Calu3 (cell line): ENCODE measurements around the gene HS3ST6. TPM values are rescaled to one million over a fixed set of nuclear protein-coding genes. Genes with fewer than 3 reads are reported as not detected.
"Not testable (repeated sequence)": the region's sequence is repeated elsewhere in the genome, so short reads cannot be mapped to it uniquely, and the experiment has no call there.

Source experiments
- BruUV-seq: library from RNA; stranded (reverse); fragments of 400-500 nt; replicated peaks from 2 replicates; lab custom pipeline; 2021; lab: Mats Ljungman, UMichigan
- CTCF ChIA-PET: fragments of 300-600 bp; sonication (Branson Sonifier 250); formaldehyde crosslinking; loops from one replicate; lab custom pipeline; 2022; ENCODE audit warnings: antibody characterized with exemption; lab: Charles Lee
- DNase-seq: peaks from one replicate; pipeline ENCODE4 v3.0.0; 2022
- H3K27ac Mint-ChIP-seq: one replicate; pipeline ENCODE4 v1.8.0; 2022; ENCODE audit warnings: mixed read lengths; ENCODE audit not compliant: unreplicated experiment
- H3K27me3 Mint-ChIP-seq: one replicate; pipeline ENCODE4 v1.8.0; 2022; ENCODE audit warnings: mixed read lengths; ENCODE audit not compliant: unreplicated experiment
- H3K36me3 Mint-ChIP-seq: one replicate; pipeline ENCODE4 v1.8.0; 2022; ENCODE audit warnings: mild to moderate bottlenecking, moderate library complexity, mixed read lengths; ENCODE audit not compliant: insufficient read depth, unreplicated experiment
- H3K4me1 Mint-ChIP-seq: one replicate; pipeline ENCODE4 v1.8.0; 2022; ENCODE audit warnings: mild to moderate bottlenecking, low read depth, mixed read lengths; ENCODE audit not compliant: unreplicated experiment
- H3K4me3 Mint-ChIP-seq: one replicate; pipeline ENCODE4 v1.8.0; 2022; ENCODE audit warnings: mild to moderate bottlenecking, low read depth, moderate library complexity, mixed read lengths; ENCODE audit not compliant: unreplicated experiment
- H3K9me3 Mint-ChIP-seq: one replicate; pipeline ENCODE4 v1.8.0; 2022; ENCODE audit warnings: low read depth, mixed read lengths; ENCODE audit not compliant: unreplicated experiment
- CTCF ChIP-seq: fragments of 200-600 bp; IDR thresholded peaks from one replicate; pipeline ENCODE4 v1.8.0; 2022; ENCODE audit warnings: antibody characterized with exemption; ENCODE audit not compliant: unreplicated experiment
- intact Hi-C: fragments of 100-400 bp; cut with micrococcal nuclease; formaldehyde crosslinking; loops from one replicate; pipeline ENCODE4 v1.10.0; 2022; ENCODE audit not compliant: unreplicated experiment
- total RNA-seq: library from RNA; stranded (reverse); gene quantifications from 2 replicates; pipeline ENCODE4 v1.2.3, GENCODE V29; 2022

The HS3ST6 gene
- total RNA-seq, 1 experiment from 2014 or later = not detected

- no peak for DNase-seq
- CTCF ChIA-PET = no interaction called here
- H3K27ac Mint-ChIP-seq = peak overlapping the region; percentile 83
- no peaks in the 10 kb centered on the region for H3K9me3 Mint-ChIP-seq
- H3K4me3 Mint-ChIP-seq = peak overlapping the region; percentile 74
- TSS peak; percentile 15 for BruUV-seq
- peaks cover 71% of the 10 kb centered on the region for H3K36me3 Mint-ChIP-seq
- H3K27me3 Mint-ChIP-seq = peaks cover 9% of the 10 kb centered on the region
- intact Hi-C loops = no loop called here
- TF ChIP-seq CTCF = no peak
- peaks cover 26% of the 10 kb centered on the region for H3K4me1 Mint-ChIP-seq
Measured at GRCh38 chr16:1960665-1961630, 42.7 kb upstream of the HS3ST6 start.

- peak; percentile 51 for TF ChIP-seq CTCF
- DNase-seq = peak; percentile 98
- H3K4me3 Mint-ChIP-seq = peak within 1 kb of the TSS; percentile 74
- peaks cover 26% of the 10 kb centered on the region for H3K4me1 Mint-ChIP-seq
- intact Hi-C loops = no loop called here
- no peaks in the 10 kb centered on the region for H3K9me3 Mint-ChIP-seq
- CTCF ChIA-PET = no interaction called here
- BruUV-seq = no TSS peak
- peaks cover 18% of the 10 kb centered on the region for H3K27me3 Mint-ChIP-seq
- peak within 1 kb of the TSS; percentile 83 for H3K27ac Mint-ChIP-seq
- H3K36me3 Mint-ChIP-seq = peaks cover 56% of the 10 kb centered on the region
Measured at GRCh38 chr16:1959269-1960039, 41.2 kb upstream of the HS3ST6 start, which contains the start of gene NDUFB10. TSS of gene NDUFB10 (plus strand) at chr16:1959538. CDS start at chr16:1959625, 87 bp downstream.

- H3K4me1 Mint-ChIP-seq = peaks cover 24% of the 10 kb centered on the region
- H3K4me3 Mint-ChIP-seq = peak overlapping the region; percentile 74
- BruUV-seq = no TSS peak
- peaks cover 49% of the 10 kb centered on the region for H3K36me3 Mint-ChIP-seq
- intact Hi-C loops = no loop called here
- H3K27me3 Mint-ChIP-seq = peaks cover 21% of the 10 kb centered on the region
- H3K27ac Mint-ChIP-seq = peak overlapping the region; percentile 83
- DNase-seq = no peak
- no peaks in the 10 kb centered on the region for H3K9me3 Mint-ChIP-seq
- CTCF ChIA-PET = no interaction called here
- no peak for TF ChIP-seq CTCF
Measured at GRCh38 chr16:1958715-1959268, 40.6 kb upstream of the HS3ST6 start.

GRCh38 chr16:1958143-1958491 is 39.9 kb upstream of the HS3ST6 start:
- H3K4me3 Mint-ChIP-seq, H3K27ac Mint-ChIP-seq, H3K9me3 Mint-ChIP-seq, BruUV-seq, DNase-seq, intact Hi-C loops, CTCF ChIA-PET: not testable (repeated sequence)
- peaks cover 17% of the 10 kb centered on the region for H3K4me1 Mint-ChIP-seq
- peaks cover 43% of the 10 kb centered on the region for H3K36me3 Mint-ChIP-seq
- peaks cover 21% of the 10 kb centered on the region for H3K27me3 Mint-ChIP-seq

- H3K27ac Mint-ChIP-seq, BruUV-seq, H3K4me3 Mint-ChIP-seq, intact Hi-C loops, H3K9me3 Mint-ChIP-seq, DNase-seq: not testable (repeated sequence)
- Mint-ChIP-seq H3K4me1 (peaks cover 12% of the 10 kb centered on the region), H3K36me3 (peaks cover 37% of the 10 kb centered on the region), H3K27me3 (peaks cover 21% of the 10 kb centered on the region)
- CTCF ChIA-PET = interaction anchor here (1.0 kb wide), 1 partner anchor 14 kb away, joined by 3 read pairs; the partner anchor contains the start of gene MSRB1
Measured at GRCh38 chr16:1957434-1958142, 39.4 kb upstream of the HS3ST6 start.
